Measurements from ENCODE around the gene TPST2. TPM values are rescaled to one million over a fixed set of nuclear protein-coding genes. Genes with fewer than 3 reads are reported as not detected.
"Not testable (repeated sequence)": the region's sequence is repeated elsewhere in the genome, so short reads cannot be mapped to it uniquely, and the experiment has no call there.

The TPST2 gene
- total RNA-seq, 4 donors from 2014 or later: 27.2 to 40.6 (median 32.5) TPM

GRCh38 chr22:26534874-26535602 lies 54.9 kb downstream of the TPST2 start:
- Histone ChIP-seq H3K27ac (peak overlapping the region in 3 of 4 donors; percentile 28 to 71 (median 64)), H3K9me3 (no peaks in the 10 kb centered on the region), H3K36me3 (peaks cover 2 to 79% (median 8%) of the 10 kb centered on the region in 3 donors), H3K4me1 (peaks cover 0 to 43% (median 21%) of the 10 kb centered on the region in 3 donors), H3K4me3 (peak overlapping the region in 1 of 4 donors; percentile 12), H3K27me3 (no peaks in the 10 kb centered on the region)
- no peak for DNase-seq
- WGBS, 2 donors: 47 to 53% methylated on average over 12 to 13 of the region's 13 CpGs
- intact Hi-C loops (cut with DNase I): no loop called here
- TF ChIP-seq CTCF (IDR thresholded peaks at IDR 0.05) (no peak), POLR2A (IDR thresholded peaks at IDR 0.05) (no peak)

- intact Hi-C loops (cut with DNase I): no loop called here
- no peak for DNase-seq
- WGBS, 2 donors: 27 to 47% methylated on average over 7 of the region's 7 CpGs
- H3K9me3 ChIP-seq: no peaks in the 10 kb centered on the region
- no peaks in the 10 kb centered on the region for H3K27me3 ChIP-seq
- peak overlapping the region in 3 of 4 donors; percentile 46 to 71 (median 64) for H3K27ac ChIP-seq
- H3K4me1 ChIP-seq: peaks cover 0 to 50% (median 26%) of the 10 kb centered on the region in 3 donors
- H3K36me3 ChIP-seq: peaks cover 0 to 72% (median 8%) of the 10 kb centered on the region in 3 donors
- TF ChIP-seq POLR2A (IDR thresholded peaks at IDR 0.05): no peak
- no peak for TF ChIP-seq CTCF (IDR thresholded peaks at IDR 0.05)
- no peak overlapping the region for H3K4me3 ChIP-seq
Measured at GRCh38 chr22:26534171-26534855, 55.6 kb downstream of the TPST2 start.

- WGBS, 2 donors: 19 to 25% methylated on average over 2 of the region's 2 CpGs
- Histone ChIP-seq H3K27ac (peak overlapping the region in 2 of 4 donors; percentile 29 to 34), H3K9me3 (no peaks in the 10 kb centered on the region), H3K4me3 (no peak overlapping the region), H3K27me3 (no peaks in the 10 kb centered on the region), H3K36me3 (peaks cover 8 to 77% (median 9%) of the 10 kb centered on the region in 3 donors), H3K4me1 (peaks cover 0 to 29% (median 13%) of the 10 kb centered on the region in 3 donors)
- no peak for DNase-seq
- TF ChIP-seq CTCF (IDR thresholded peaks at IDR 0.05) (no peak), POLR2A (IDR thresholded peaks at IDR 0.05) (no peak)
- intact Hi-C loops (cut with DNase I): no loop called here
Measured at GRCh38 chr22:26529345-26529744, 60.6 kb downstream of the TPST2 start.

GRCh38 chr22:26528518-26528917 lies 61.4 kb downstream of the TPST2 start:
- H3K27ac ChIP-seq; intact Hi-C loops (cut with DNase I); H3K9me3 ChIP-seq; DNase-seq; H3K4me3 ChIP-seq; H3K27me3 ChIP-seq: not testable (repeated sequence)
- 86 to 90% methylated on average over 7 to 9 of the region's 9 CpGs for WGBS, 2 donors
- Histone ChIP-seq H3K36me3 (peaks cover 8 to 83% (median 9%) of the 10 kb centered on the region in 3 donors), H3K4me1 (peaks cover 0 to 20% (median 5%) of the 10 kb centered on the region in 3 donors)

GRCh38 chr22:26527574-26528465 lies 62.1 kb downstream of the TPST2 start:
- no peaks in the 10 kb centered on the region for H3K27me3 ChIP-seq
- no peak overlapping the region for H3K4me3 ChIP-seq
- intact Hi-C loops (cut with DNase I): no loop called here
- TF ChIP-seq POLR2A (IDR thresholded peaks at IDR 0.05) (no peak), CTCF (IDR thresholded peaks at IDR 0.05) (no peak)
- H3K27ac ChIP-seq: no peak overlapping the region
- WGBS, 2 donors: 73 to 82% methylated on average over 13 to 15 of the region's 15 CpGs
- H3K36me3 ChIP-seq: peaks cover 8 to 84% (median 9%) of the 10 kb centered on the region in 3 donors
- peaks cover 0 to 13% (median 5%) of the 10 kb centered on the region in 3 donors for H3K4me1 ChIP-seq
- H3K9me3 ChIP-seq: no peaks in the 10 kb centered on the region
- no peak for DNase-seq

Data from esophagus squamous epithelium (tissue), 5 donors.